RWPE1 (cell line): Measurements from ENCODE around the gene GLMP.

Source experiments
- CTCF ChIA-PET: fragments of 350-600 bp; sonication (Branson Sonifier 250); formaldehyde crosslinking; extraction: SDS; loops from one replicate; lab custom pipeline; 2021; lab: Yijun Ruan, JAX
- POLR2A ChIA-PET: fragments of 400-600 bp; formaldehyde crosslinking; extraction: SDS; loops from one replicate; lab custom pipeline; 2020; ENCODE audit warnings: antibody characterized with exemption; ENCODE audit not compliant: low non-redundant PET; lab: Yijun Ruan, JAX
- DNase-seq: peaks from one replicate; pipeline ENCODE4 v3.0.0; 2012; ENCODE audit warnings: low spot score
- H3K27ac ChIP-seq: fragments of 450-650 bp; 2 replicates; pipeline ENCODE4 v1.5.1; 2017
- TF ChIP-seq, protein P1 (sequence below): fragments of 450-650 bp; conservative IDR thresholded peaks from 2 replicates; pipeline ENCODE4 v1.5.1; 2017; ENCODE audit warnings: low read depth, mild to moderate bottlenecking

Gene GLMP, protein sequence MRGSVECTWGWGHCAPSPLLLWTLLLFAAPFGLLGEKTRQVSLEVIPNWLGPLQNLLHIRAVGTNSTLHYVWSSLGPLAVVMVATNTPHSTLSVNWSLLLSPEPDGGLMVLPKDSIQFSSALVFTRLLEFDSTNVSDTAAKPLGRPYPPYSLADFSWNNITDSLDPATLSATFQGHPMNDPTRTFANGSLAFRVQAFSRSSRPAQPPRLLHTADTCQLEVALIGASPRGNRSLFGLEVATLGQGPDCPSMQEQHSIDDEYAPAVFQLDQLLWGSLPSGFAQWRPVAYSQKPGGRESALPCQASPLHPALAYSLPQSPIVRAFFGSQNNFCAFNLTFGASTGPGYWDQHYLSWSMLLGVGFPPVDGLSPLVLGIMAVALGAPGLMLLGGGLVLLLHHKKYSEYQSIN

DNA sequence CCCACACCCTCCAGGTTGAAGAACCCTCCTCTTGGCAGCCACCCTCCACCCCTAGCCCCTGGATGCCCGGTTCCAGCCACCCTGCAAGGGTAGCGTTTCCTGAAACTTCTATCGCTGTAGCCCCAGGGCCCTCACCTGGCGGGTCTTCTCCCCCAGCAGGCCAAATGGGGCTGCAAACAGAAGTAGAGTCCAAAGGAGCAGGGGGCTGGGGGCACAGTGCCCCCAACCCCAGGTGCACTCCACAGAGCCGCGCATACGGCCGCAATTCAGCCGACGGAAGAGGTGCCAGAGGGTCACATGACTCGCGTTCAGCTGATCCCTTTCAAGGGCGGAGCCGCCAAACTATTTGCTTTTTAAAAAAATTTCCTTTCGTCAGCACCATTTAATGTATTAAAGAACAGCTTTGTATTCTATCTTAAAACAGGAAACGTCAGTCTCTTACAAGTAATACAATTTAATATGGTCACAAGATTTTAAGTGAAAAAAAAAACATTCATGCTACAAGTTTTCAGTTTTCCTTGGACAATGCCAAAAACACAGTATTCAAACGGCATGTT lies at the start of gene GLMP:
GLMP (minus strand) TSS at position 289 of the 557 bp plus-strand sequence; CDS start at position 255, 34 bp downstream.
- POLR2A ChIA-PET = no interaction called here

DNA sequence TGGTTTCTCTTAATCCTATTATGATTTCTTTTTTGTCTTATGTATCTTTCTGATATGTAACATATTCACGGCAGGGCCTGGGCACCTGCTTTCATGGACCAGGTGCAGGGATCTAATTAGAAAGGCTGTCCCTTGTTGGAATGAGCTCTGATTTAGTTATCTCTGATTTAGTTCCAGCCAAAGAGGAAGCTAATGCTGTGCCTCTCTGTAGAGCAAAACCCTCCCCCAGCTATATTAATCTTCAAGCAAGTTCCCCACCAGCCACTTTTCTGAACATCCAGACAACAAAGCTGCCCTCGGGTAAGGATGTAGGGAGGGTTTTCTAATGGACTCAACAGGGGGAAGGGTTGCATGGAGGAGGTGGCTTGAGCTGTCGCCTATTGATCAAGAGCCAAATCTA lies 48.9 kb upstream of the GLMP start:
- TF ChIP-seq, protein P1, sequence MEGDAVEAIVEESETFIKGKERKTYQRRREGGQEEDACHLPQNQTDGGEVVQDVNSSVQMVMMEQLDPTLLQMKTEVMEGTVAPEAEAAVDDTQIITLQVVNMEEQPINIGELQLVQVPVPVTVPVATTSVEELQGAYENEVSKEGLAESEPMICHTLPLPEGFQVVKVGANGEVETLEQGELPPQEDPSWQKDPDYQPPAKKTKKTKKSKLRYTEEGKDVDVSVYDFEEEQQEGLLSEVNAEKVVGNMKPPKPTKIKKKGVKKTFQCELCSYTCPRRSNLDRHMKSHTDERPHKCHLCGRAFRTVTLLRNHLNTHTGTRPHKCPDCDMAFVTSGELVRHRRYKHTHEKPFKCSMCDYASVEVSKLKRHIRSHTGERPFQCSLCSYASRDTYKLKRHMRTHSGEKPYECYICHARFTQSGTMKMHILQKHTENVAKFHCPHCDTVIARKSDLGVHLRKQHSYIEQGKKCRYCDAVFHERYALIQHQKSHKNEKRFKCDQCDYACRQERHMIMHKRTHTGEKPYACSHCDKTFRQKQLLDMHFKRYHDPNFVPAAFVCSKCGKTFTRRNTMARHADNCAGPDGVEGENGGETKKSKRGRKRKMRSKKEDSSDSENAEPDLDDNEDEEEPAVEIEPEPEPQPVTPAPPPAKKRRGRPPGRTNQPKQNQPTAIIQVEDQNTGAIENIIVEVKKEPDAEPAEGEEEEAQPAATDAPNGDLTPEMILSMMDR = no peak
- no peak overlapping the region for H3K27ac ChIP-seq
- DNase-seq = no peak
- CTCF ChIA-PET = interaction anchor here (0.7 kb wide), 1 partner anchor 71 kb away, joined by 4 read pairs; no protein-coding TSS in a partner anchor
- POLR2A ChIA-PET = no interaction called here

More for the DNA sequence above, at the start of gene GLMP:
- CTCF ChIA-PET = interaction anchor here (0.6 to 0.7 kb wide), 2 partner anchors 9 to 11 kb away, joined by 3 to 7 read pairs; no protein-coding TSS in a partner anchor
- TF ChIP-seq, protein P1 = no peak
- peak; percentile 57 for DNase-seq
- H3K27ac ChIP-seq = peak within 1 kb of the TSS; percentile 52

DNA sequence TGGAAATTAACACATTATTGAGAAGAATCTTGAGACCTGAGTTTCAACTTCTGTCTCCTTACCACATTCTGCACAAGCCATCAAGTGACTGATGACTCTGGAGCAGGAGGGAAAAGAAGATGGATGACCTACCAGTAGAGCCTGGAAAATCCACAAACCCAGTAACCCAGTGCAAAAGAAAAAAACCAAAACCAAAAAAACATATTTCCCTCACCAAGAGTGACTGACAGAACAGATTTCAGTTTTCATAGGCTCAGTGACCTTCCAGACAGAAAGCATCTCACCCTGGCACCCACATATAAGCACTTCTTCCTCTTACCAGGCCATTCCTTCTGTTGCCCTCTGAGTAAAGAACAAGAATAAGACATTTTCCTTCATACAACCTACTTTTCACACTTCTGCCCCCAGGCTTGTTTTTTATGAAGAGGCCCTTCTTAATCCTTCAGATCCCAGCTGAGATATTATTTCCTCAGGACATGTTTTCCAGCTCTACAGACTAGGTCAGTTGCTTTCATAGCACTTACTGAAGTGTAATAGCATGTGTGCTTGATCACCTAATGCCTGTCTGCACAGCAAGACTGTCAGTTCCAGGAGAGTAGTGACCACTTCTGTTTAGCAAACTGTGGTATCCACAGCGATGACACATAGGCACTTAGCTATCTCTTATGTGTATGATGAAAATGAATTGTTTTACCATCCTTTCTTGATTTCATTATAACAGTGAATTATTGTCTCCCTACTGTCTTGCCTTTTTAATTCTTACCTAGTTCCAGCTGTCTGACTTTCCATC lies 46.9 kb upstream of the GLMP start:
- TF ChIP-seq, protein P1 = no peak
- no peak overlapping the region for H3K27ac ChIP-seq
- ChIA-PET CTCF (interaction anchor here (0.6 kb wide), 1 partner anchor 17 kb away, joined by 4 read pairs; no protein-coding TSS in a partner anchor), POLR2A (no interaction called here)
- no peak for DNase-seq

DNA sequence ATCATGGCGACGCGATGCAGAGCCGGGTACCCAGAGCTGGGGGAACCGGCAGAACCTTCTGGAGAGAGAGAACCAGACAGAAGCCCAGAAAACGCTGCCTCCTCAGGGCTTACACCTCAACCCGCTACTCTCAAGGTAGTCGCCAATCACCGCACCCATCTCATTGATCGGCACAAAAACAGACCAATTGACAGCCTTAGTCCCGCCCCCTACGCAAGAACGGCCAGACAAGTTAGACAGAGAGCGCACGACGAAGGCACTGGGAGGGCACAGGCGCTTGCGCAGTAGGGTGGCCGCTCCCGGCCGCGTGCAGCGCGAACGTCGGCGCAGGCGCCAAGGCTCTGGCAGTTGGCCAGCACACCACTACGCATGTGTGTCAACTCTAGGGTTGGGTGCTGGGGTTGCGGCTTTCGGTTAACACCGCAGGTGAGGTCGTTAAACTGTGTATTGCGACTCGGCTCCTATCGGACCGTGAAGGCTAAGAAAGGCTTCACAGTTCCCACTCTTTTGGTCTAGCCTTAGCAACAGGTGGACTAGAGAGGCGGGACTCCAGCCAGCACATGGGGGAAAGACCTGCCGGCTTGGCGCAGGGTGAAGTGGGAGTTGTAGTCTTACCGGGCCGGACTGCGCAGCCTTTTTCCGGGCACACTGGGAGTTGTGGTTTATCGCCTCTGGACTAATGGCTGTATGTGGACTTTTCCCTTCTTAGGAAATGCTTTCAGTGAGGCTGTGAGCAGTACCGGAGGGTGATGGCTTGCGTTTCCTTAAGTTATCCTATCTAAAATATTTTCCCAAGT lies 42.9 kb upstream of the GLMP start, which contains the start of the genes CCT3 and TSACC:
CCT3 (minus strand) TSS at position 113 of the 797 bp plus-strand sequence; CDS start at position 5, 108 bp downstream.
TSACC (plus strand) TSS at position 347 of the 797 bp plus-strand sequence. CDS start 1,232 bp downstream, outside the sequence.
- TF ChIP-seq, protein P1 = no peak
- ChIA-PET CTCF (interaction anchor here (0.6 kb wide), 1 partner anchor 9 kb away, joined by 3 read pairs; no protein-coding TSS in a partner anchor), POLR2A (no interaction called here)
- peak within 1 kb of the TSS; percentile 83 for H3K27ac ChIP-seq
- peak; percentile 99 for DNase-seq

DNA sequence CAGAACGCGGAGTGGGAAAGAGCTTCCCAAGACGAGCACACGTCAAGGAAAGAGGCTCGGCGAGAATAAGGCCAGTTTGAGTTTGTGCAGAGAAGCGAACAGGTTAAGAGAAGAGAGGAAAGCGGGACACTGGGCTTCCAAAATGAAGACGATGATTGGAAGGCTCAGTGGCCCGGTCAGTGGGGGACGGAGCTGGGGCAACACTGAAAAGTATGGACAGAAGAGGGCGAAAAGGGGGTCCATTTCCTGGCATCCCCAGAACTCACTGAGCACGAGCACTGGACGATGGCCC lies 42.4 kb upstream of the GLMP start:
- ChIA-PET CTCF (interaction anchor here (0.6 kb wide), 1 partner anchor 10 kb away, joined by 3 read pairs; no protein-coding TSS in a partner anchor), POLR2A (no interaction called here)
- DNase-seq = no peak
- peak overlapping the region; percentile 83 for H3K27ac ChIP-seq
- TF ChIP-seq, protein P1 = no peak
